GM12891 (cell line): Measurements from ENCODE around the gene ELMO1.

Experiments
- POLR2A ChIP-seq: IDR thresholded peaks from 2 replicates; pipeline ENCODE4 v1.6.1; 2011; ENCODE audit warnings: low read depth, low read length, control low read depth
- POU2F2 ChIP-seq: IDR thresholded peaks from 2 replicates; pipeline ENCODE4 v1.6.1; 2011; ENCODE audit warnings: low read depth, mild to moderate bottlenecking, control low read depth, low read length, moderate library complexity
- TAF1 ChIP-seq: IDR thresholded peaks from 2 replicates; pipeline ENCODE4 v1.6.1; 2011; ENCODE audit warnings: low read depth, low read length, control low read depth

DNA sequence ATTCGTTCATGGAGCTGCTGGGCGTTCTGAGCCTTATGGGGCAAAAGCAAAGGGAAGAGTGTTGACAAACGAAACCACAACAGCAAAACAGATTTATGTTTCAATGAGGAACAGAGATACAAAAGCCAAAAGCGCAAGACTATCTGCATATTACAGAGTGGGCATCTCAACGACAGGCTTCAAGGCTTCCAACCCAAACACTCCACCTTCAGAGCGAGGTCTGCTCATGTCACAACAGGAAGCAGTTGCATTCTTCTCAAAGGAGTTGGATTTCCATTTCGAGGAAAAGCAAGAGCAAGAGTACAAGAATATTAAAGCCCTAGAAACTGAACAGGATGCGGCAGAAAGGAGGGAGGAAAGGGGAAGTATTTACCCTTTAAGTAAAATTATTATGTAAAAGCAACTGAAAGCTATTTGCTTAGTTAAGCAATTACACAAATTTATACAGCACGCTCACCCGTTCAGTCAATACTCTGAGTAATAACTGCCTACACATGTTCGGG is 189.3 kb downstream of the ELMO1 start:
- no peak for TF ChIP-seq POU2F2
- no peak for TF ChIP-seq TAF1
- no peak for TF ChIP-seq POLR2A
